HAP-1 (cell line): ENCODE measurements around the gene MARCKSL1.
"Not testable (repeated sequence)": the region's sequence is repeated elsewhere in the genome, so short reads cannot be mapped to it uniquely, and the experiment has no call there.

Experiments
- DNase-seq, 2 experiments: peaks; one replicate each; pipeline ENCODE4 v3.0.0-alpha.2; 2016 to 2020; ENCODE audit warnings: low spot score in 2 of 2
- H3K27me3 ChIP-seq: fragments of 250-450 bp; sonication (Bioruptor Pico); 2 replicates; pipeline ENCODE4 v1.5.1; 2020; ENCODE audit warnings: low read depth, mild to moderate bottlenecking, moderate library complexity
- H3K36me3 ChIP-seq: fragments of 250-450 bp; sonication (Bioruptor Pico); replicated peaks from 2 replicates; pipeline ENCODE4 v1.5.1; 2020; ENCODE audit warnings: mild to moderate bottlenecking
- H3K4me1 ChIP-seq: fragments of 250-450 bp; sonication (Bioruptor Pico); 2 replicates; pipeline ENCODE4 v1.5.1; 2020; ENCODE audit warnings: mild to moderate bottlenecking
- H3K4me3 ChIP-seq: fragments of 250-450 bp; sonication (Bioruptor Pico); 2 replicates; pipeline ENCODE4 v1.5.1; 2020; ENCODE audit warnings: mild to moderate bottlenecking, moderate library complexity
- H3K9me3 ChIP-seq: fragments of 250-450 bp; sonication (Bioruptor Pico); 2 replicates; pipeline ENCODE4 v1.5.1; 2020; ENCODE audit warnings: mild to moderate bottlenecking, moderate library complexity
- in situ Hi-C: fragments of 300-500 bp; cut with MboI; formaldehyde crosslinking; loops from 3 replicates; pipeline ENCODE4 v1.14.3; 2020; ENCODE audit warnings: low sequenced_read_pairs, inconsistent platforms, mixed read lengths

The MARCKSL1 gene

DNA sequence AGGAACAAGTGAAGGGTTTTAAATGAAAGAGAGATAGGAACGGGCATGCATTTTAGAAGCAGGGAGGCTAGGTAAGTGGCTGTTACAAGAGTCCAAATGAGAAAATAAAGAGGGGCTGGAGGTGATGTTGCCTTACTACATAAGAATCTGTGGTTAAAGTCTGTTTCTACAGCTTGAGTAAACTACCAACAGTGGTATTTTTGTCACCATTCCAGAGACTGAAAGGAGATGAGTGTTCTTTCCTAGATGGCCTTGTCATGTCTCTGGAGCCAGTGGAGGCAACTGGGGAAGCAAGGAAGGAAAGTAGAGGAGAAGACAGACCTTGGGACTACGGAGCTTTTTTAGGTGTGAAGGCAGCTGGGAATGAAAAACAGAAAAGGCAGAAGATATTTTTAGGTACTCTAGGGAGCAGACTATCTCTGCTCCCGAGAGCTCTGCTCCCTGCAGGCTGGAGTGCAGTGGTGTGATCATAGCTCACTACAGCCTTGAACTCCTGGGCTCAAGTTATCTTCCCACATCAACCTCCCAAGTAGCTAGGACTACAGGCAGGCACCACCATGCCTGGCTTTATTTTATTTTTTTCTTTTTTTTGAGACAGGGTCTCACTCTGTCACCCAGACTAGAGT, 31.9 kb downstream of the MARCKSL1 start:
- DNase-seq, result no peak
- Histone ChIP-seq H3K4me1 (no peaks in the 10 kb centered on the region), H3K27me3 (no peaks in the 10 kb centered on the region), H3K9me3 (no peaks in the 10 kb centered on the region), H3K4me3 (no peak overlapping the region), H3K36me3 (peaks cover 51% of the 10 kb centered on the region)
- in situ Hi-C loops, result no loop called here

DNA sequence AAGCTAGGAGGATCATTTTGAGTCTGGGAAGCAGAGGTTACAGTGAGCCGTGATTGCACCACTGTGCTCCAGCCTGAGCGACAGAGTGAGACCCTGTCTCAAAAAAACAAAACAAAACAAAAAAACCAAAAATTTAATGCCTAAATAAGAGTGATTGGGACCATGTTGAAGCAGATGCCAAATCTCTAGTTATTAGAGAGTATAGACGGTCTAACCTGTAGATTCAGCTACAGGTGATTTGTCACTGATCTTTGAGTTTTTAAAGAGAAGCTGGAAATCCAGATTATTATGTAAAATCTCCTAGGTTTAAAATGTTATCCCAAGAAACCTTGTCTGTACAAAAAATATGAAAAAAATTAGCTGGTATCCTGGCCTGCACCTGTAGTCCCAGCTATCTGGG, 32.7 kb downstream of the MARCKSL1 start:
- no peak overlapping the region for H3K4me3 ChIP-seq
- DNase-seq, result no peak
- no peaks in the 10 kb centered on the region for H3K4me1 ChIP-seq
- H3K9me3 ChIP-seq, result no peaks in the 10 kb centered on the region
- H3K36me3 ChIP-seq, result peaks cover 58% of the 10 kb centered on the region
- no peaks in the 10 kb centered on the region for H3K27me3 ChIP-seq
- in situ Hi-C loops, result no loop called here

DNA sequence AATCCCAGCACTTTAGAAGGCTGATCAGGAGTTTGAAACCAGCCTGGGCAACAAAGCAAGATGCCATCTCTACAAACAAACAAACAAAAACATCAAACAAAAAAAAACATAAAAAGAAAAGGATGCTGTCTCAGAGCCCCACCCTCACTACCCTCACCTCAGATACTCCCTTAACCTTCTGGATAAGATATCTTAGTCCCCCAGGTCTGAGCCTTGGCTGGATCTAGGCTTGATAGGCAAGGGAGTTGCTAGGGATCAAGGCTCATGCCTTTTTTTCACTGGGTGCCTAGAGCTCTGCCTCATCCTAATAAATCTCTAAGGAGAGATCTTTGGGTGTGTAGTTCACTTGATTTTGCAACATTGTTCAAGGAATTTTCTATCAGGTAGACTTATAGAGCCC, 36.7 kb downstream of the MARCKSL1 start:
- Histone ChIP-seq H3K4me3 (no peak overlapping the region), H3K9me3 (no peaks in the 10 kb centered on the region), H3K27me3 (no peaks in the 10 kb centered on the region), H3K36me3 (peaks cover 35% of the 10 kb centered on the region), H3K4me1 (no peaks in the 10 kb centered on the region; the same call in 1 of the 2 replicates)
- no peak for DNase-seq
- in situ Hi-C loops, result no loop called here

DNA sequence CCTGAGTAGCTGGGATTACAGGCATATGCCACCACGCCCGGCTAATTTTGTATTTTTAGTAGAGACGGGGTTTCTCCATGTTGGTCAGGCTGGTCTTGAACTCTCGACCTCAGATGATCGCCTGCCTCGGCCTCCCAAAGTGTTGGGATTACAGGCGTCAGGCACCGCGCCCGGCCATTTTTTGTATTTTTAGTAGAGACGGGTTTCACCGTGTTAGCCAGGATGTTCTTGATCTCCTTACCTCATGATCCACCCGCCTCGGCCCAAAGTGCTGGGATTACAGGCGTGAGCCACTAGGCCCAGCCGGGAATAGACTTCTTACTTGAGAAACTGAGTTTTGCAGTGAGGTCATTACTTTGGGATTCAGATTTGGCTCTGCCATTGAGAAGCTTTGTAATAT, 37.8 kb downstream of the MARCKSL1 start:
- DNase-seq, H3K4me3 ChIP-seq, H3K9me3 ChIP-seq, in situ Hi-C loops, H3K27me3 ChIP-seq, H3K4me1 ChIP-seq: not testable (repeated sequence)
- peaks cover 23% of the 10 kb centered on the region for H3K36me3 ChIP-seq

DNA sequence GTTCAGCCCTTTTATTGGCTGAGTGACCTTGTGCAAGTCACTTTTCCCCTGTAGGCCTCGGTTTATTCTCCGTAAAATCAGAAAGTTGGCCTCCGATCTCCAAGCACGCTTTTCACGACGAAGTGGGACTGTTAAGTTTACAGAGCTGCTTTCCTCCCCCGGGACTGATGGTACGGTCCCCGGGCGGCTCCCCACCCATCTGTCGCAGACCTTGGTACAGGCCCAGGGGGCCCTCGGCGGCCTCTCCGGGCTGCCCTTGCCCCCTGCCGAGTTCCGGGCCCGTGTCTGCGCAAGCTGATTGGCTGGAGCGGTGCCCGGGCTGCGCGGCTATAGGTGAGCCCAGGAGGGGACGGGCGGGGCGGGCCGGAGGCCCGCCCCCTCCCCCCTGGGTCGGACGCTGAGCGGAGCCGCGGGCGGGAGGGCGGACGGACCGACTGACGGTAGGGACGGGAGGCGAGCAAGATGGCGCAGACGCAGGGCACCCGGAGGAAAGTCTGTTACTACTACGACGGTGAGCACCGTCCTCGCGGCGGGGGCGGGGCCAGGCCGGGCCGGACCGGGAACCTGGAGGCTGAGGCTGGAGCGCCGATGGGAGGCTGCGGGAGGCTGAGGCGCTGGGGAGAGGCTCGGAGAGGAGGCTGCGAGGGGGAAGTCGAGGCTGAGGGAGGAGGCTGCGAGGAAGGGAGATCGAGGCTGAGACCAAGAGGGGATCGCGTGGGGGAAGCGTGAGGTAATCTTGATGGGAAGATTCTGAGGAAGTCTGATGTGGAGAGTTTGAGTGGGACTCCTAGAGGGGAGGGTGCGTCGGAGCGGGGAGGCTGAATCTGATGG, 44.1 kb downstream of the MARCKSL1 start, which contains the start of gene HDAC1:
Gene HDAC1, plus strand, starts transcription at position 376 of the 831 bp plus-strand sequence. Its CDS starts 87 bp downstream, at position 463.
- Histone ChIP-seq H3K9me3 (no peaks in the 10 kb centered on the region), H3K27me3 (no peaks in the 10 kb centered on the region), H3K36me3 (peaks cover 3% of the 10 kb centered on the region; the same call in 1 of the 2 replicates), H3K4me1 (peaks cover 5% of the 10 kb centered on the region), H3K4me3 (peak within 1 kb of the TSS; percentile 98)
- in situ Hi-C loops, result no loop called here
- peak; percentile 92 to 99 for DNase-seq

DNA sequence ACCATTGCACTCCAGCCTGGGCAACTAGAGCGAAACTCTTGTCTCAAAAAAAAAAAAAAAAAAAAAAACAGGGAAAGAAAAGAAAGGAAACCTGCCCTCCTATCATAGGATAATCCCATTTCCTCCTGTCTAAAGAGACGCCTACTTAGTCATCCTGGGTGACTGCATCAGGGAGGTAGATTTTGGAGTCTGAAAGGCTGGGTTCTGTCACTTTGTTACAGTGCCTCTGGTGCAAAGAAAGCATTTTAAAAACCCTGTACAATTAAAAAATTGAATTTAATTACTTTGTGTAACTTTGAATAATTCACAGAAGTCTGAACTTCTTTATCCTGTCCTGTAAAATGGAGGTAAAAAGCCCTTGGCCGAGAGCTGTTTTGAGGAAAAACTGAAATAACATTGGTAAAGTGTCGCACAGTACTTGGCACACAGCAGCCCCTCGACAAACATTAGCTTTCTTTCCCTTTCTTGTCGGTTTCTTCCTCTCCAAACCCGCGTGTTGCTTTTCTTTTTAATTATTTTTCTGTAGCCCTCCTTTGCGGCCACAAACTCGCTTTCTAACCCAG, 44.8 kb downstream of the MARCKSL1 start:
- Histone ChIP-seq H3K4me3 (peak overlapping the region; percentile 98), H3K4me1 (peaks cover 5% of the 10 kb centered on the region), H3K27me3 (no peaks in the 10 kb centered on the region), H3K36me3 (no peaks in the 10 kb centered on the region; the same call in 1 of the 2 replicates), H3K9me3 (no peaks in the 10 kb centered on the region)
- peak in 1 of 2 experiments; percentile 21 for DNase-seq
- in situ Hi-C loops, result no loop called here

DNA sequence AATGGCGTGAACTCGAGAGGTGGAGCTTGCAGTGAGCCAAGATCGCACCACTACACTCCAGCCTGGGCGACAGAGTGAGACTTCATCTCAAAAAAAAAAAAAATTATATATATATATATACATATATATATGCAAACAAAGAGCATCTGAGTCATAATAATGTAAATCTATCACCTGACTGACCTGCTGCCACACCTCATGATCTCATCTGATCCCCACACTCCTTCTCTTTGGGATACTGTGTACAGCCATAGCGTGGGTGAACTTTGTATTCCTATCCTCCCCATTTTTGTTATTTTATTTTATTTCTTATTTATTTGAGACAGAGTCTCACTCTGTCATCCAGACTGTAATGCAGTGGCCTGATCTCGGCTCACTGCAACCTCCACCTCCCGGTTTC, 46.8 kb downstream of the MARCKSL1 start:
- no peaks in the 10 kb centered on the region for H3K36me3 ChIP-seq
- H3K4me3 ChIP-seq, result no peak overlapping the region
- no peaks in the 10 kb centered on the region for H3K9me3 ChIP-seq
- H3K27me3 ChIP-seq, result no peaks in the 10 kb centered on the region
- peaks cover 5% of the 10 kb centered on the region for H3K4me1 ChIP-seq
- in situ Hi-C loops, result no loop called here
- no peak for DNase-seq

DNA sequence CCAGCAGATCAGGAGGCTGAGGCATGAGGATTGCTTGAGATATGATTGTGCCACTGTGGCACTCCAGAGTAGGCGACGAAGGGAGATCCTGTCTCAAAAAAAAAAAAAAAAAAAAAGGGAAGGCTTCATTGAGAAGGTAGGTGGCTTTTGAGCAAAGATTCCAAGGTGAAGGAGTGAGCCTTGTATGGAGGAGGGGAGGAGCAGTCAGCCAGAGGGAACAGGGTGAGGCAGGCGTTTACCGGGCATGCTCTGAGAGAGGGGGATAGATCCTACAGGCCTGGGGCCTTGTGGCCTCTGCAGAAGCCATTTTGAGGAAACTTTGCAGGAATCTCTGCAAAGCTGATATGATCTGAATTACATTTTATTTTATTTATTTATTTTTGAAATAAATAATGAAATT, 49.3 kb downstream of the MARCKSL1 start:
- in situ Hi-C loops, result no loop called here
- H3K27me3 ChIP-seq, result no peaks in the 10 kb centered on the region
- H3K4me3 ChIP-seq, result no peak overlapping the region
- H3K36me3 ChIP-seq, result no peaks in the 10 kb centered on the region
- no peaks in the 10 kb centered on the region for H3K9me3 ChIP-seq
- peaks cover 5% of the 10 kb centered on the region for H3K4me1 ChIP-seq
- DNase-seq, result no peak

DNA sequence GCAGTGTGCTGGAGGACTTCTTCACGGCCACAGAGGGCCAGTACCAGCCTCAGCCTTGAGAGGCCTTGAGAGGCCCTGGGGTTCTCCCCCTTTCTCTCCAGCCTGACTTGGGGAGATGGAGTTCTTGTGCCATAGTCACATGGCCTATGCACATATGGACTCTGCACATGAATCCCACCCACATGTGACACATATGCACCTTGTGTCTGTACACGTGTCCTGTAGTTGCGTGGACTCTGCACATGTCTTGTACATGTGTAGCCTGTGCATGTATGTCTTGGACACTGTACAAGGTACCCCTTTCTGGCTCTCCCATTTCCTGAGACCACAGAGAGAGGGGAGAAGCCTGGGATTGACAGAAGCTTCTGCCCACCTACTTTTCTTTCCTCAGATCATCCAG, 50.4 kb downstream of the MARCKSL1 start:
- in situ Hi-C loops, result no loop called here
- Histone ChIP-seq H3K27me3 (no peaks in the 10 kb centered on the region), H3K9me3 (no peaks in the 10 kb centered on the region), H3K36me3 (no peaks in the 10 kb centered on the region), H3K4me3 (no peak overlapping the region), H3K4me1 (no peaks in the 10 kb centered on the region)
- DNase-seq, result no peak

DNA sequence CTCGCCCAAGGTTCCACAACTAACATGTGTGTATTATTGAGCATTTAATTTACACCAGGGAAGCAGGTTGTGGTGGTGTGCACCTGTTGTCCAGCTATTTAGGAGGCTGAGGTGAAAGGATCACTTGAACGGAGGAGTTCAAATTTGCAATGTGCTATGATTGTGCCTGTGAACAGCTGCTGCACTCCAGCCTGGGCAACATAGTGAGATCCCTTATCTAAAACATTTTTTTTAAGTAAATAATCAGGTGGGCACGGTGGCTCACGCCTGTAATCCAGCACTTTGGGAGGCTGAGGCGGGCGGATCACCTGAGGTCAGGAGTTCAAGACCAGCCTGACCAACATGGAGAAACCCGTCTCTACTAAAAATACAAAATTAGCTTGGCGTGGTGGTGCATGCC, 51.3 kb downstream of the MARCKSL1 start:
- H3K4me3 ChIP-seq, H3K9me3 ChIP-seq, in situ Hi-C loops, DNase-seq, H3K4me1 ChIP-seq, H3K27me3 ChIP-seq, H3K36me3 ChIP-seq: not testable (repeated sequence)
